VCaP (cell line): ENCODE measurements around the gene TSPAN18.
A peak's percentile ranks its signal among the peaks of the same experiment; 100 is the strongest.

Experiments used
- H3K27ac ChIP-seq: fragments of 450-650 bp; 2 replicates; pipeline ENCODE4 v1.5.1; 2017
- TF ChIP-seq, protein P1 (sequence below): fragments of 450-650 bp; conservative IDR thresholded peaks from 2 replicates; pipeline ENCODE4 v1.5.1; 2017; ENCODE audit warnings: mild to moderate bottlenecking, moderate library complexity

Gene TSPAN18

DNA sequence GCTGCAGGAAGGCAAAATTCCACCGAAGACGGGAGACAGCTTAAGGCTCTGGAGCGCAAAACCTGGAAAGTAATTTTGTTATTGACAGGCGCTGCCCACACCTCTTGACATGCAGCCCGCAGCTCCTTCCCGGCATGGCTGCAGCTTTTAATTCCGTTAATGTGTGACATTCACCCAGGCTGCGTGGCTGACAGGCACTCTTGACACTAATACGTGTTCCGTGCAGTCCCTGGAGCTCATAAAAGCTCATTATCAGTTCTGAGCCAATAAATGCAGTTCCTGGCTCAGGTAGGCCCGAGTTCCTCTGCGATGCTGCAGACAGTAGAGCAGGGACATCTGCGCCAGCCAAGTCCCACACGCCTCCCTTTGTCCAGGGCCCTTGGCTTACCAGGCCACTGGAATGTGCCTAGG is 34.8 kb downstream of the TSPAN18 start:
- TF ChIP-seq, protein P1, sequence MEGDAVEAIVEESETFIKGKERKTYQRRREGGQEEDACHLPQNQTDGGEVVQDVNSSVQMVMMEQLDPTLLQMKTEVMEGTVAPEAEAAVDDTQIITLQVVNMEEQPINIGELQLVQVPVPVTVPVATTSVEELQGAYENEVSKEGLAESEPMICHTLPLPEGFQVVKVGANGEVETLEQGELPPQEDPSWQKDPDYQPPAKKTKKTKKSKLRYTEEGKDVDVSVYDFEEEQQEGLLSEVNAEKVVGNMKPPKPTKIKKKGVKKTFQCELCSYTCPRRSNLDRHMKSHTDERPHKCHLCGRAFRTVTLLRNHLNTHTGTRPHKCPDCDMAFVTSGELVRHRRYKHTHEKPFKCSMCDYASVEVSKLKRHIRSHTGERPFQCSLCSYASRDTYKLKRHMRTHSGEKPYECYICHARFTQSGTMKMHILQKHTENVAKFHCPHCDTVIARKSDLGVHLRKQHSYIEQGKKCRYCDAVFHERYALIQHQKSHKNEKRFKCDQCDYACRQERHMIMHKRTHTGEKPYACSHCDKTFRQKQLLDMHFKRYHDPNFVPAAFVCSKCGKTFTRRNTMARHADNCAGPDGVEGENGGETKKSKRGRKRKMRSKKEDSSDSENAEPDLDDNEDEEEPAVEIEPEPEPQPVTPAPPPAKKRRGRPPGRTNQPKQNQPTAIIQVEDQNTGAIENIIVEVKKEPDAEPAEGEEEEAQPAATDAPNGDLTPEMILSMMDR = no peak
- H3K27ac ChIP-seq = peak overlapping the region; percentile 53

- H3K27ac ChIP-seq = no peak overlapping the region
- TF ChIP-seq, protein P1 = no peak
Measured at GRCh38 chr11:44763121-44763820, 36.5 kb downstream of the TSPAN18 start.

DNA sequence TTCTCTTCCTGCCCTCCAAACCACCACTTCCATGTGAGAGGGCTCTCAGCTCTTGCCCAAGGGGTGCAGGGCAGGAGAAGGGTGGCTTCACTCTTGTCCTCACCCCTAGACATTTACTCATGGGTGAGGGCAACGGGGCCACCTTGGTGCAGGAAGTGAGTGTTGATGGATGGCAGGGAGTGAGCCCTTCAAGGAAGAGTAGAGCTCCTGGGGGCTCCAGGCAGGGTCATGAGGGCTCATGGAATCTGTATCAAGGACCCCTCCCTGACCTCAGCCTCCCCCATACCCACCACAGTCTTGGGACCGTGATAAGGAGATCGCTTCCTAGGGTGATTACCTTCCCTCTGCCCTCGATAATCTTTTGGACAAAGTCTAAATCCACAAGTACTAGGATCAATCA is 37.8 kb downstream of the TSPAN18 start:
- TF ChIP-seq, protein P1 = no peak
- H3K27ac ChIP-seq = no peak overlapping the region

GRCh38 chr11:44765026-44765595 is 38.3 kb downstream of the TSPAN18 start:
- TF ChIP-seq, protein P1 = no peak
- H3K27ac ChIP-seq = no peak overlapping the region

DNA sequence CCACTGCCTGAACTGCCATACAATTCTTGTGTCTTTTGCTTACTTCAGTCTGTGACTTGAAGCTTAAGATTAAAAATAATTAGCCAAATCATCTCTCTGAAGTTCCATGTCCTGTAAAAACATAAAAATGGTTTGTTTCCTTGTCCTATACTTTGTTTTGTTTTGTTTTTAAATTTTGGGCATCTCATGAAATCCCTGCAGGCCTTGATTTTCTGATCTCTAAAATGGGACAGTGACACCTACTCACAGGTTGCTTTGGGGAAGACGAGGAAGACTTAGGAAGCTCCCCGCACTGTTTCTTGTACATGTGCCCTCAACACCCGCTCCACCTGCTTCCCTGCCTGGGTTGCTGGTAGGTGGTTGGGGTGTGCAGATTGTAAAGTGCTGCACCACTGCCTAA is 38.9 kb downstream of the TSPAN18 start:
- peak overlapping the region; percentile 67 for H3K27ac ChIP-seq
- TF ChIP-seq, protein P1 = no peak

DNA sequence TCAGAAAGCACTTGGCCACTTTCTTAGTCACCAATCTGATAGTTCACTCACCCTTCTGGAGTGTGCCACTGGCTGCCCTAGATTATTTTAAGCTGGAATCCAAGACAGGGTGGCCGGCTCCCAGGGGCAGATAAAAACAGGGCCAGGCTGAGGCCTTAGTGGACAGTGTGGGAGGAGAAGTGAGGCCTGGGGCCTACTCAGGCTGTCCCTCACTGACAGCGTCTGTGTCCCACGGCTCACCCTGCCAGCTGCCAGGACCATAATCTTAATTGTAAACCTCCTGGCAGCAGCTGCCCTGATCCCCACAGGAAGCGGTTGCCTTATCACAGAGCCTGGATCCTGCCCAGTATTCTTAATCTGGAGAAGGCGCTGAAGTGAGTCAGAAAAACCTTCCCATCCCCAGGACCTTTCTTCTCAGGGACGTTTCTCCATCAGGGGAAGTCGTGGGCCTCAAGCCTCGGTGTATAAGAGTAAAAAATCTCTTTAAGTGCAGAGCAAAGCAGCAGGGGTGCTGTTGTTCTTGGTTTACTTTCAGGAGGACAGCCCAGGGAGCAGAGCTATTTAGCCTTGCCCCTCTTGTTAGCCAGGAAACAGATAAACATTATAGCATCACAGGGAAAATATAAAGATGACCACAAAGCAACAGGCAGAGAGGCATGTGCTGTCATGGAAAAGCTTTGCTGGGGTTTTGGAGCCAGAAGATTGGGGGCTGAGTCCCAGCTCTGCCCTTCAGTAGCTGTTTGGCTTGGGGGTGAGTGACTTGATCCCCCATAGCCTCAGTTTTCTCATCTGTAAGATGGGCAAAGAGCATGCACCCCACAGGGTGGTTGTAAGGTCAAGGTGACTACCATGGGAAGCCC is 39.6 kb downstream of the TSPAN18 start:
- TF ChIP-seq, protein P1 = no peak
- peak overlapping the region; percentile 67 for H3K27ac ChIP-seq

- TF ChIP-seq, protein P1 = no peak
- H3K27ac ChIP-seq = peak overlapping the region; percentile 67
Measured at GRCh38 chr11:44766972-44767278, 40.2 kb downstream of the TSPAN18 start.
